Neural progenitor cell (in vitro differentiated cells): Measurements from ENCODE around the gene MYH15.

Experiments
- CTCF ChIP-seq: fragments of 200-600 bp; sonication (generic); IDR thresholded peaks from 2 replicates; pipeline ENCODE4 v1.5.1; 2017; ENCODE audit warnings: antibody characterized with exemption, mild to moderate bottlenecking
- EZH2 ChIP-seq: fragments of 200-600 bp; sonication (generic); IDR thresholded peaks from 2 replicates; pipeline ENCODE4 v1.6.1; 2017; ENCODE audit warnings: antibody characterized with exemption, mild to moderate bottlenecking, moderate library complexity
- EZH2phosphoT487 ChIP-seq: fragments of 200-600 bp; sonication (generic); IDR thresholded peaks from 2 replicates; pipeline ENCODE4 v1.6.1; 2017; ENCODE audit warnings: antibody characterized with exemption

- TF ChIP-seq EZH2phosphoT487 (no peak), EZH2 (no peak), CTCF (no peak)
Observed at GRCh38 chr3:108437439-108437838, 73.0 kb downstream of the MYH15 start.
